HG02571 (cell line): Measurements from ENCODE around the gene DOK6.
"Not testable (repeated sequence)": the region's sequence is repeated elsewhere in the genome, so short reads cannot be mapped to it uniquely, and the experiment has no call there.

Experiments
- ATAC-seq: cut with Tn5 transposase; IDR thresholded peaks from one replicate; pipeline ENCODE4 v1.9.1; 2021; ENCODE audit warnings: mild to moderate bottlenecking, moderate library complexity; ENCODE audit not compliant: unreplicated experiment

Gene DOK6

DNA sequence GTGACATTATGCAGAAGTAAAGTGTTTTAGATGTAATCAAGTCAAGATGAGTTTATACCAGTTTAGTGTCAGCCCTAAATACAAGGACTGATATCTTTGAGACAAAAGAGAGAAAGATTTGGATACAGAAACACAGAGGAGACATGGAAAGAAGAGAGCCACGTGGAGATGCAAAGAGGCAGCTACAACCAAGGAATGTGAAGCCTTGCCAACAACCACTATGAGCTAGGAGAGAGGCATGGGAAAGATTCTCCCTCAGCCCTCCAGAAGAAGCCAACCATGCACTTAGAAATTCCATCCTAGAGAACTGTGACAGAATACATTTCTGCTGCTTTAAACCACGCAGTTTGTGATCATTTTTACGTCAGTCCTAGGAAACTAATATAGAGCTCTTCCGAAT is 217.2 kb downstream of the DOK6 start:
- ATAC-seq: no peak

DNA sequence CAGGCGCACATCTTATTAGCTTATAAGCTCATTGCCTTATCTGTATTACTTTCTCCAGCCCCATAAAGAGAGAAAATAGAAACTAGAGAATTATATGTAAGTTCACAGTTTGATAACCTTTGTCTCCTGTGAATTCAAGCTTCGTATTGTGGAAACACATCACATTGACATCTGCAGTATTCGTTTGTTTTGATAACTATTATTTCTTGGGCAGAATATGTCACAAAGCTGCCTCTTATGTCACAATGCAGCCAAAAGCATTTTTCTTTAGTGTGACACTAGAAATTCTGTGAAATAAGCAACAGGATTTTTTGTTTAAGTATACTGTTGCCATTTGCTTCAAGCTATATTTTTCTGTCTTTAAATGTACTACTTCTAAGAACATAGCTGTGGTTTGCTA is 221.5 kb downstream of the DOK6 start:
- no peak for ATAC-seq

DNA sequence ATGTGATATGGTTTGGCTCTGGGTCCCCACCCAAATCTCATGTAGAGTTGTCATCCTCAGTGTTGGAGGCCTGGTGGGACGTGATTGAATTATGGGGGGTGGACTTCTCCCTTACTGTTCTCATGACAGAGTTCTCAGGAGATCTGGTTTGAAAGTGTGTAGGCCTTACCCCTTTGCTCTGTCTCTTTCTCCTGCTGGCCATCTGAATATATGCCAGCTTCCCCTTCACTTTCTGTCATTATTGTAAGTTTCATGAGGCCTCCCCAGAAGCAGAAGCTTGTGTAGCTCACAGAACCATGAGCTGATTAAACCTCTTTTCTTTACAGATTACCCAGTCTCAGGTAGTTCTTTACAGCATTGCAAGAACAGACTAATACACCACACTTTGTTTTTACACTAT is 222.3 kb downstream of the DOK6 start:
- no peak for ATAC-seq

DNA sequence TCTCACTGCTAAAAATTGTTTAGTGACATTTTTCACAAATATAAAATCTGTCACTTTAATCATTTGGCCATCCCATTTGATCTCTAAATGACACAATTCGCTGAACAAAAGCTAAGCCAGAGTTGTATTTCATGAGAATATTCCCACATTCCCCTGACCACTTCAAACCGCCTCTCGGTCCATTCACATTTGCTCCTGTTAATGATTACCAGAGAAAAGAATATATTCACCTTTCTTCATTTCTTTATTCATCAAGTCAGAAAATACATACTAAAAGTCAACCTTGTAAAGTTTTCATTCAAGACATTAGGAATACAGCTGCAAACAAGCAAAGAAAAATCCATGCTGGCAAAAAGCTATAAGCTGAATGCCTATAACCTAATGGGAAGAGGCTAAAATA is 225.5 kb downstream of the DOK6 start:
- no peak for ATAC-seq

DNA sequence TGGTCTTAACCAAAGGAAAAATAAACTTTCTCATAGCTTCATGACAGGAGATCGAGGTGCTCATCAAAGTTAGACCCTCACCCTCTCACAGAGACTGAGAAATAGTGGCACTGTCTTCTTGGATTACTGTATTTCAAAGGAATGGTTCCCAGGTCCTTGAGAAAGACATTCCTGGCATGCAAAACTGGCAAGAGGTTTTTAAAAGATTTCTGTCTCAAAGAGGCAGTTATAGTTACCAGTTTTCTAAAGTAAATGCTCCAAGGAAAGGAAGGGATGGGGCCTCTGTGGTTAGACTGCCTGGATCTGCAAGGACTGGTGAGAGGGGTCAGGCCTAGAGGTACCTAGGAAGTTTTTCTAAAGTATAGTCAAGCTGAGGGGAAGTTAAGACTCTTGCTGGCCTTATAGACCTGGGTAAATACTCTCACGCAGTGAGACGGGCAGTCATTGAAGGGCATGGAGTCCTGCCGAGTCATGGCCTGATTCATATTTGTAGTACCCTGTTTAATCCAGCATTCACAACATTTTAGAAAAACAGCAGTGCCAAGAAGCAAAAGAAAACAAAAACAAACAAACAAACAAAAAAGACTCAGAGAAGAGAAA is 226.1 kb downstream of the DOK6 start:
- no peak for ATAC-seq

DNA sequence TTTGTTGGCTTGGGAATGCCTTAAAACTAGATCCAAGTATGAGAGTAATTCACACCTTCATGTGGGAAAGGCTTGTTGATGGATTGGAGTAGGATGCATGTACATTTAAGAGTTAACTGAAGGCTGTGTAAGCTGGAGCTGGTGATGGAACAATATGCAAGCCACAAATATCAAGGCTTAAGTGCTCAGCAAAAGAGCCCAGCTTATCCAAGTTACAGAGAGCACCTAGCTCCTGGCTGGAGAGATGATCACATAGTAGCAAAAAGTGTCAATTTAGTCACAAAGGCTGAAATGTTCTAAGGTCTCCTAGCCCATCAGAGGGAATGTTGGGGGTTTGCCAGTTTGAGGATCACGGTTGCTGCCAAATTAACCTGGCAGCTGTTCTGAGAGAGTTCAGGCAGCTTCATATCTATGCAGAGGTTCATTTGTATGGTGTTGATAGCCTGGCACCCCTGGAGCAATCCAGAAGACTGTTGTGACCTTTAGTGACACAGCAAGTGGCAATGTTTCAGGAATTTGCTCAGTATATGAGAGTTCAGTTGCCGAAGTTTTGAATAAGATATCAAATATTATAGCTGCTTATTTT is 228.2 kb downstream of the DOK6 start:
- ATAC-seq: no peak

DNA sequence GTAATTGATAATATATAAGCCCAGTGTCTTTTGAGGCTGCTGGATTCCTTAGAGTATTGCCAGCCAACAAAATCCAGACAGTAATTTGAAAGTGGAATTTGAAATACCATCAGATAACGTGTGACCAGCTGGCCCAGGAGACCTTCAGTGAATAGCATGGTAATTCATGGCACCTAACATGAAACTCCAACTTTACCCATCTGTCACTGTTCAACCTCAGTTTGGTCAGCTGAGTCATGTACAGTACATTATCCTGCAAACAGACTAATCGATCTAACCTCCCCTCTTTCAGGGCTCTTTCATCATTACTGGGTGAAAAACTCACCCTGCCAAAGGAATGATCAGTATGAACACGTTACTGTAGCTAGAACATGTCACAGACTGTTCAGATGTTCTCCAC is 230.6 kb downstream of the DOK6 start:
- no peak for ATAC-seq

DNA sequence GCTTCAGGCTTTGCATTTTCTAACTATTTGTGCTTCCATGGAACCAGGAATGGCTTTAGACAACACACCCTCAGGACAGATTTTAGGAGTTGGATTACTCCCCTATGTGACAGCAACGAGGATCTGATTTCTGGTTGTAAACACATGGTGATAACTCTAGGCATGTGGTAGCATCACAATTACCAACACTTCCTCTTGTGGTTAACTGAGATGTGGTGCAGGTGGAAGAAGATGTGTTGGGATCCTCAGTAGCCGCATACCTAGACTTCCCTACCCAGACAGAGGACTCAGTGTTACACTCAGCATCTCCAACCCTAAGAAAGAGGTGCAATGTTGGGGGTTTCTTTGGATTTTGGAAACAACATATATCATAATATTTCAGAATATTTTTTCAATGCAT is 234.8 kb downstream of the DOK6 start:
- ATAC-seq: no peak

DNA sequence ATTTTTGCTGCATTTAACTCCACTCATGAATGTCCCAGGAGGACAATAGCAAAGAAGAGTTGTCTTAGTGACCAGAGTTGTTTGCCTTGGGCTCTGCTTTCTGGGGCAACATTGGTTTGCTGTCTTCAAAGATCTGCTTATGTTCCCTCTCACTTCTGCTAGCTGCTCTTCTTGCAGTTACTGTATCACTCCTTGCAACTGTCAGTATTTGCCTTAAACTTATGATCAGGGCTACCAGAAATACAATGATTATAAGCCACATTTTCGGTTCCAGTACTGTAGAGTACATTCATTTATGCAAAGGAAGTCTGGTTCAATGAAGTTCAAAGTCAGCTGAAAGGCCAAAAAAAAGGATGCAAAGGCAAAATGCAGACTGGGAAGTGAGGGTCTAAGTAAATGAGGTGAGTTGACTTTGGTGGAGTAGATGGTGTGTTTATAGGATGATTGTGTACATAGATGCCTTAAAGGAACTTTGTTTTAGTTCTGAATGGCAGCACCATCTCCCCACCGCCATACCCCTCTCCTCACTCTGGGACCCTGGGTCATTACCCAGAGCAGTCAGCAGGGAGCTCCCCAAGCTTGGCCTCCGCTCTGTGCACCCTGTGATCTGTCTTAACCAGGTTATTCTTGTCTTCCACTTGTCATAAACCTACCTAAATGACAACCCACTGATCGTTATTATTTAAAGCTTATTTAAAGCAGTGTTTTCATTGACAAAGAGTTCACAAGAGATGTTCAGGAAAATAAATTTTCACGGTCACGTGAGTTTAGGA is 236.0 kb downstream of the DOK6 start:
- ATAC-seq: no peak

DNA sequence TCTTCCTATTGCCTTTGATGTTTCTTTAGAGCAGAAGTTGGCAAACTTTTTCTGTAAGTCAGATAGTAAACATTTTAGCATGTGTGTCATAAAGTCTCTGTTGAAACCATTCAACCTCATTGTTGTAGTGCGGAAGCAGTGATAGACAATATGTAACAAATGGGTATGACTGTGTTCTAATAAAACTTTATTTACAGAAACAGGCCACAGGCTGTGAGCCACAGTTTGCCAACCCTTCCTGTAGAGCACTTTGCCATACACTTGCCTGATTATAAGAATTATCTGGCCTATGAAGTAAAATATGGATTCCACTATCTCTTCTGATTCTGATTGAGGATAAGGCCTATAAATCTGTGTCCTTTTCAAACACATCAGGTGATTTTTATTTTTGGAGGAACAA is 237.4 kb downstream of the DOK6 start:
- ATAC-seq: no peak

DNA sequence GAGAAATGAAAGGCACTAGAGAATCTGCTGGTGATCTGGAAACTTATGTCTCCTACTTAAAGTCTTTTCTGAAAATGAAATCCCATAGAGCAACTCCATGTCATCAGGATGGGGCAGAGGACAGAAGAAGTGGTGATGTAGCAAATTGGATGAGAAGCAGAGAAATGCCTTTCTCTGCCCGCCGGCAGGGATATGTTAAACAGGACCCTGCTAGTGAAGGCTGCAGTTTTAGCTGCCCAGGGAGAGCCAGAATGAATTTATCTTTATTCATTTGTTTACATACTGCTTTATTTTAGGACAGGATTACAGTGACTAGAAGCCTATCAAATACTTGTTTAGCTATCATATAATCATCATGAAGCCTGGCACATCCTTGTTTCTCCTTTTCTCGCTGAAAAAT is 247.0 kb downstream of the DOK6 start:
- ATAC-seq: no peak

DNA sequence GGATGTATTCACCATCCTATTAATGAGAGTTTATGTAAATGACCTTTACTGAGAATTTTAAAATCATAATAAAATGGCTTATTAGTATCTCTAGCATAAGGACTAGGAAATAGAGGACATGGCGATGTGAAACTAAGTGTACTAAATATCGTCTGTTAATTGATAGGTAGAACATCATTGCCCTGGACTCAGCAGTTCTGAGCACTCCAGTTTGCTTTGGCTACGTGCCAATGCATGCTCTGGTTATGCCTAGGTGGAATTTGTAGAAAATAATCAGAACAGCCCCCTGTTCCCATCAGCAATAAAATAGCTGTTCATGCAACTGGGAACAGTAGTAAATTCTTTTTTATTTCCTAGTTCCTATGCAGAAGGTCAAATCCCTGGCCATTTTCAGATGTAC is 247.8 kb downstream of the DOK6 start:
- ATAC-seq: no peak

DNA sequence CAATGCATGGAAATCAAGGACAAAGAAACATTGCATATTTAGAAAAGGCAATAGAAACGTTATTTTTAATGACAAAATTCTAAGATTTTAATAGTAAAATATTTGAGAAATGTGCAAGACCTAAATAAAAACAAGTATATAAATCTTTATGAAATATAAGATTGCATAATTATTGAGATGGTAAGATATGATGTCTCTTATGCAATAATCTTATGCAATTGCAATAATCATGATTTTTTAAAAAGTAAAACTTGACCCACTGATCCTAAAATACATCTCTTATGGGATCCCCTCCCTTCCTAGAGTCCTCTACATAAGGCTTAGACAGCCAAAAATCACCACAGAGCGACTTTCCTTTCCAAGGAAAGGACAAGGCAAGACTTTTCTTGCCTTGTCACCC is 249.0 kb downstream of the DOK6 start:
- ATAC-seq: no peak

DNA sequence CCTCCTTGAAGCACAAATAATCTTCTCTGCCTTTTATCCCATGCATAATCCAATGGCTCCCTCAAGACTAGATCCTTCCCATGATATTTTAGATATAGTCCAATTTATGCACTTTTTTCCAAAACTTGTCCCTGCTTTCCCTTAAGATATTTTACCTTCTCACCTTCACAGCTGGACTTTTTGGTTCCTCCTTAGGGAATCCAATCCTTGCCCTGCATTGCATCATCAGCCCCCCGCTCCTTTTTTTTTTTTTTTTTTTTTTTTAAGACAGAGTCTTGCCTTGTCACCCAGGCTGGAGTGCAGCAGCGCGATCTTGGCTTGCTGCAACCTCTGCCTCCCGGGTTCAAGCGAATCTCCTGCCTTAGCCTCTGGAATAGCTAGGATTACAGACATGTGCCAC is 250.6 kb downstream of the DOK6 start:
- no peak for ATAC-seq

DNA sequence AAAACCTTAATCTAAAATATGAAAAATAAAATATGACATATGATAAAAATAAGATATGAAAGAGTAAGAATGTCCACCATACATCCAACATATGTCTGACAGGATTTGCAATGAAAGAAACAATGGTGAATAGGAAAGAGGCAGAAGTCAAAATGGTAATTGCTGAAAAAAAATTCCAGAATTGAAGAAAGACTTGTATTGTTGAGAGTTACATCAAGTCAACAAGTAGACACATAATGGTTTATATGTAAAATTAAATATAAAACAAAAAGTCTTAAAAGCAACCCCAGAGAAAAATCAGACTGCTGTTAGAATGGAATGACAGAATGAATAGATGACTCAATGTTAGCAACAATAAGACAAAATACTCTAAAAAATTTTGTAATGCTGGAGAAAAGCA is 255.1 kb downstream of the DOK6 start:
- ATAC-seq: no peak

DNA sequence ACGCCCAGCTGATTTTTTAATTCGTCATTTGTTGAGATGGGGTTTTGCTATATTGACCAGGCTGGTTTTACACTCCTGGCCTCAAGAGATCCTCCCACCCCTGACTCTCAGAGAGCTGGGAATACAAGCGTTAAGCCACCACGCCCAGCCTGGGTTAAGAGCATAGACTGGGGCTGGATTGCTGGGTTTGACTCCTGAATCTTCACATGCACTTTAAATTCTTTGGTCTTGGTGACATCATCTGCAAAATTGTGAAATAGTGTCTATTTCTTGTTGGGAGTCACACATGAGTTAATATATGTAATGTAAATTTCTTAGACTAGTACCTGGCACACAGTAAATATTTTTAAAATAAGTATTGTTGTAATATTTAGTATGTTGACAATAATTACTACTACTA is 257.4 kb downstream of the DOK6 start:
- no peak for ATAC-seq

DNA sequence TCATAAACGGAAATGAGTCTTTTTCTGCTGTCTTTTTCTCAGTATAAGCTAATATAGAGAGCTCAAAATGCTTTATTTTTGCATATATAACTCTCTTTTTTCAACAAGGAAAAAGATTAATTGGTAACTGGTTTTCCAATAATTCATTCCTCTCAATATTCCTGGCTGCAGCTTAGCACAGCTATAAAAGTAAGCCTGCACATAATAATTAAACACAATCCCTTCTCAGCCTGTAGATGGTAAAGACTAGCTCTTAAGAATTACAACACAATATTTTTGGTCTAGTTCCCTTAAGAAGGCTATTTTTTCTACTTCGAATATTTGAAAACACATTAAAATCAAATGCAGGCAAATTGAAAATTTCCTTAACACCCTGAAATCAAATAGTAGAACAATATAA is 258.0 kb downstream of the DOK6 start:
- ATAC-seq: no peak

DNA sequence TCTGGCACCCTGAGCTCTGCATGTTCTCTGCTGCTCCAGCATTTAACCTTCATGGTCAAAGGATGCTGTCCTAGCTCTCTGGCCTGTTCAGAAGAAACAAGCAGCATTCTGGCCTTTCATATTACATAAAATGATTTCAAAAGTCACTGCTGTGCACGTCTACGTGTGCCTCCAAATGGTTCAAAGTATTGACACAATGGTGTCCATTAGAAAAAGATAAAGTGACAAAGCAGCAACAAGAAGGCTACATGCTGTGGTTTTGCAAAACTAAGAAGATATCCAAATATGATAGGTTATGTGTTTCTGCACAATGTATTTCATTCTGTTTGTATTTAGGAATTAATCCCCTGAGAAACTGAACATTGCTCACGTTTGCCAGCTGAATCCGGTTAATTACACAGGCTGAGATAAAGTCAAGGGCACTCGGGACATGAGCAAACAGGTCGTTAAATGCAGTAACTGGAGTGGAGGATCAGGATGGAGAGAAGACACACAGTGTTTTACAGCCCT is 258.5 kb downstream of the DOK6 start:
- ATAC-seq: no peak

DNA sequence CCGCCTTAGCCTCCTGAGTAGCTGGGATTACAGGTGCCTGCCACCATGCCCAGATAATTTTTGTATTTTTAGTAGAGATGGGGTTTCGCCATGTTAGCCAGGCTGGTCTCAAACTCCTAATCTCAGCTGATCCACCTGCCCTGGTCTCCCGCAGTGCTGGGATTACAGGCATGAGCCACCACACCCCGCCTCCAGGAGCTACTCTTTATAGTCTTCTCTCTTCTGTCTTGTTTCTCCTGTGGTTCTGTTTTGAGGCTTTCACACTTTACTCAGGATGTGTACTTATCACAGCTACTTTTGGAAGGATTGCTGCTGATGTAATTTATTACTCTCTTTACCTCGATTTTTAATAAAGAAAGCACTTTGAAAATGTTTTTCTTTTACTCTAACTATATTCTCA is 261.4 kb downstream of the DOK6 start:
- not testable (repeated sequence) for ATAC-seq

DNA sequence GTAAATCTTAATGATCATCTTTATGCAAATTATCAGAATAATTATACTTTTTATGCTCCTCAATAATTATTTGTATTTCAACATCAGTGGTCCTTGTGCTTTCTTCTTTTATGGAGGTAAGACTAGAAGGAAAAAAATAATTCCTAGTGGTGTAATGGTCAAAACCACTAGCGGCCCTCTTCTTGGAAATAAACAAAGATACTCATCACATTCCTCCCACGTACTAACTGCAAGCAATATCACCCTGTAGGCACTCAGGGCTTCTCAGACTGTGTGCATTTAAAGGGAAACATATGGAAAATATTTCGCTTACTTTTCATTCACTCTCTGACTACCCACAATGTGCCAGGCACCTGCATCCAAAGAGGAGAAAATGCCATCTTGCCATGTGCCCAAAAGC is 263.7 kb downstream of the DOK6 start:
- no peak for ATAC-seq

DNA sequence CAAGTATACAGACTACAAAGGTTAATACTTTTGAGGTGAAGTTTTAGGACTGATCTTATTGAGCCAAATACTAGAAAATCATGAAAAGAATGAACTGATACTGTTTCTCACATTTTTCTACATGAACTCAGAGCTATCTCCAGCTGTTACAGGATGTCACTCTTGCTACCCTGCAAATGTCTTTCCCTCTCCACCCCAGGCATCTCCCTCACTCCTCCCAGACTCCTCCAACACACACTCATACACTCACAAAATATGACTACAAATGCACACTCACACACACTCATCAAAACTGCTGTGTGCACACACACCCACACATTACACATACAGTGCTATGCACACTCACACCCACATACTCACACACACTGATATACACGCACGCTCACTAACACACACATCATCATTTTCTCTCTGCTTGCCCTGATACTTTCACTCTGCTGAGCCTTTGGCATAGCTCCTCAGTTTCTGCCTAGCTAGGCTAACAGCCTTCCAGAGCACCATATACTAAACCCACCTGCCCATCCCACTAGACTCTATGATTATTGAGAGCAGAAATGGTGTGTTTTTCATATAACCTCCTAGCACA is 273.7 kb downstream of the DOK6 start:
- no peak for ATAC-seq

DNA sequence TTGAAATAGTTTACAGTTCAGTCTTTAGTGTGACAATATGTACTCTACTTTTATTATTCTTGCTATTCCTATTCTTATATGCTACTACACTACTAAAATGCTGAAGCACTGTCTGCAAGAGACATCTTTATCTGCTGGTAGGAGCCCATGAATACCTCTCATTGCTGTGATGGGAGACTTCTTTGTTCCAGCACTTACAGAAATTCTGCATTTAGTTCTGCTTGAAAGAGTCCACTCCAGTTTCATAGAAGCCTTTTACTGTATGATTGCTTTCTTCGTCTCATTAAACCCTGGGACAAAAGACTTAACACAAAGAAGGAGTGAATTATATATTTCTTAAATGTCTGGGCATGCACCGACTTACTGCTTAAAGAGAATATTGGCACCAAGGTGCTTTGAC is 274.3 kb downstream of the DOK6 start:
- no peak for ATAC-seq
